HEK293T (cell line): Measurements from ENCODE around the gene MYLK.

Source experiments
- CTCF ChIA-PET: fragments of 350-600 bp; formaldehyde crosslinking; extraction: SDS; loops from one replicate; lab custom pipeline; 2021; ENCODE audit warnings: antibody characterized with exemption, inconsistent platforms; lab: Yijun Ruan, JAX
- POLR2A ChIA-PET: fragments of 350-600 bp; formaldehyde crosslinking; extraction: SDS; loops from one replicate; lab custom pipeline; 2020; ENCODE audit warnings: antibody characterized with exemption, inconsistent platforms; lab: Yijun Ruan, JAX
- DNase-seq: peaks from one replicate; pipeline ENCODE4 v3.0.0; 2012; ENCODE audit warnings: mixed read lengths; ENCODE audit errors: extremely low spot score
- ARNT ChIP-seq: fragments of 450-650 bp; IDR thresholded peaks from 2 replicates; pipeline ENCODE4 v1.6.1; 2017; ENCODE audit warnings: mild to moderate bottlenecking
- BHLHE40 ChIP-seq: fragments of 450-650 bp; IDR thresholded peaks from 2 replicates; pipeline ENCODE4 v1.6.1; 2016; ENCODE audit warnings: mild to moderate bottlenecking, moderate library complexity, borderline replicate concordance
- CTBP1 ChIP-seq: fragments of 450-650 bp; IDR thresholded peaks from 2 replicates; pipeline ENCODE4 v1.6.1; 2016; ENCODE audit warnings: borderline replicate concordance
- ELF4 ChIP-seq: fragments of 450-650 bp; IDR thresholded peaks from 2 replicates; pipeline ENCODE4 v1.6.1; 2017; ENCODE audit warnings: antibody characterized with exemption
- FOXA1 ChIP-seq: fragments of 450-650 bp; IDR thresholded peaks from 2 replicates; pipeline ENCODE4 v1.6.1; 2016; ENCODE audit warnings: mild to moderate bottlenecking
- FOXK2 ChIP-seq: fragments of 450-650 bp; IDR thresholded peaks from 2 replicates; pipeline ENCODE4 v1.6.1; 2016; ENCODE audit warnings: mild to moderate bottlenecking
- FOXM1 ChIP-seq: fragments of 450-650 bp; IDR thresholded peaks from 2 replicates; pipeline ENCODE4 v1.6.1; 2017; ENCODE audit warnings: mild to moderate bottlenecking, borderline replicate concordance
- HDGF ChIP-seq: fragments of 450-650 bp; IDR thresholded peaks from 2 replicates; pipeline ENCODE4 v1.6.1; 2017; ENCODE audit warnings: antibody characterized with exemption, borderline replicate concordance
- L3MBTL2 ChIP-seq: fragments of 450-650 bp; conservative IDR thresholded peaks from 2 replicates; pipeline ENCODE4 v1.6.1; 2016; ENCODE audit warnings: mild to moderate bottlenecking
- LEF1 ChIP-seq: fragments of 450-650 bp; IDR thresholded peaks from 2 replicates; pipeline ENCODE4 v1.6.1; 2017; ENCODE audit warnings: mild to moderate bottlenecking, borderline replicate concordance
- NFRKB ChIP-seq: fragments of 450-650 bp; IDR thresholded peaks from 2 replicates; pipeline ENCODE4 v1.6.1; 2016; ENCODE audit warnings: mild to moderate bottlenecking, moderate library complexity
- SP1 ChIP-seq: fragments of 450-650 bp; IDR thresholded peaks from 2 replicates; pipeline ENCODE4 v1.6.1; 2017
- SUZ12 ChIP-seq: fragments of 450-650 bp; IDR thresholded peaks from 2 replicates; pipeline ENCODE4 v1.6.1; 2016; ENCODE audit warnings: mild to moderate bottlenecking
- TARDBP ChIP-seq: fragments of 450-650 bp; IDR thresholded peaks from 2 replicates; pipeline ENCODE4 v1.6.1; 2016
- ZNF384 ChIP-seq: fragments of 450-650 bp; IDR thresholded peaks from 2 replicates; pipeline ENCODE4 v1.6.1; 2016
- TF ChIP-seq, protein P1 (sequence below): fragments of 450-650 bp; IDR thresholded peaks from 2 replicates; pipeline ENCODE4 v1.6.1; 2016

MYLK gene

DNA sequence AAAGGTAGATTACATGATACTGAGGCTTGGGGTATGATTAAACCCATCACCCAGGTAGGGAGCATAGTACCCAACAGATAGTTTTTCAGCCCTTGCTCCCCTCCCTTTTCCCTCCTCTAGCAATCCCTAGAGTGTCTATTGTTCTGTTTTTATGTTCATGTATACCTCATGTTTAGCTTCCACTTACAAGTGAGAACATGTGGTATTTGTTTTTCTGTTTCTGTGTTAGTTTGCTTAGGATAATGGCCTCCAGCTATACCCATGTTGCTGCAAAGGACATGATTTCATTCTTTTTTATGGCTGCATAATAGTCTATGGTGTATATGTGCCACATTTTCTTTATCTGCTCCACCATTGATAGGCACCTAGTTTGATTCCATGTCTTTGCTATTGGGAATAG, 82.7 kb downstream of the MYLK start:
- CTCF ChIA-PET: no interaction called here
- POLR2A ChIA-PET: no interaction called here
- no peak for DNase-seq
- no peak for TF ChIP-seq SUZ12
- no peak for TF ChIP-seq ARNT
- TF ChIP-seq FOXM1: no peak

DNA sequence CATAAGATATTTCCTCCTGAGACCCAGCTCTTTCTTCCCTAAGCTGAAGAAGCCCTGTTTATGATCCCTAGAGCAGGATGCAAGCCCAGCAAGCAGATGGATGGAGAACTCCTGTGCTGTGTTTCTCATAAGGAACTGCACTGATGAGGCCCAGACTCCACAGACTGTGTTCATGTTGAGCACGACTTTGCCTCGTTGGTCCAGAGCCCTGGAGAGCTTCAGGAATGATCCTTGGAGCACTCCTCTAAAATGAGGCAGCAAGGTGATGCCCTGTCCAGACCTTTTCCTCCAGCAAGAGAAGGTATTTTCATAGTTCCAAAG, 83.8 kb downstream of the MYLK start:
- TF ChIP-seq ZNF384 (no peak), SUZ12 (no peak), NFRKB (no peak), FOXM1 (no peak), HDGF (no peak), CTBP1 (no peak), ARNT (no peak), FOXK2 (no peak), L3MBTL2 (no peak), LEF1 (no peak), TARDBP (no peak), SP1 (no peak)
- TF ChIP-seq, protein P1, sequence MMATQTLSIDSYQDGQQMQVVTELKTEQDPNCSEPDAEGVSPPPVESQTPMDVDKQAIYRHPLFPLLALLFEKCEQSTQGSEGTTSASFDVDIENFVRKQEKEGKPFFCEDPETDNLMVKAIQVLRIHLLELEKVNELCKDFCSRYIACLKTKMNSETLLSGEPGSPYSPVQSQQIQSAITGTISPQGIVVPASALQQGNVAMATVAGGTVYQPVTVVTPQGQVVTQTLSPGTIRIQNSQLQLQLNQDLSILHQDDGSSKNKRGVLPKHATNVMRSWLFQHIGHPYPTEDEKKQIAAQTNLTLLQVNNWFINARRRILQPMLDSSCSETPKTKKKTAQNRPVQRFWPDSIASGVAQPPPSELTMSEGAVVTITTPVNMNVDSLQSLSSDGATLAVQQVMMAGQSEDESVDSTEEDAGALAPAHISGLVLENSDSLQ: no peak
- CTCF ChIA-PET: no interaction called here
- no peak for DNase-seq
- POLR2A ChIA-PET: interaction anchor here (0.9 kb wide), 1 partner anchor 160 kb away, joined by 4 read pairs; the partner anchor contains the start of gene CCDC14

DNA sequence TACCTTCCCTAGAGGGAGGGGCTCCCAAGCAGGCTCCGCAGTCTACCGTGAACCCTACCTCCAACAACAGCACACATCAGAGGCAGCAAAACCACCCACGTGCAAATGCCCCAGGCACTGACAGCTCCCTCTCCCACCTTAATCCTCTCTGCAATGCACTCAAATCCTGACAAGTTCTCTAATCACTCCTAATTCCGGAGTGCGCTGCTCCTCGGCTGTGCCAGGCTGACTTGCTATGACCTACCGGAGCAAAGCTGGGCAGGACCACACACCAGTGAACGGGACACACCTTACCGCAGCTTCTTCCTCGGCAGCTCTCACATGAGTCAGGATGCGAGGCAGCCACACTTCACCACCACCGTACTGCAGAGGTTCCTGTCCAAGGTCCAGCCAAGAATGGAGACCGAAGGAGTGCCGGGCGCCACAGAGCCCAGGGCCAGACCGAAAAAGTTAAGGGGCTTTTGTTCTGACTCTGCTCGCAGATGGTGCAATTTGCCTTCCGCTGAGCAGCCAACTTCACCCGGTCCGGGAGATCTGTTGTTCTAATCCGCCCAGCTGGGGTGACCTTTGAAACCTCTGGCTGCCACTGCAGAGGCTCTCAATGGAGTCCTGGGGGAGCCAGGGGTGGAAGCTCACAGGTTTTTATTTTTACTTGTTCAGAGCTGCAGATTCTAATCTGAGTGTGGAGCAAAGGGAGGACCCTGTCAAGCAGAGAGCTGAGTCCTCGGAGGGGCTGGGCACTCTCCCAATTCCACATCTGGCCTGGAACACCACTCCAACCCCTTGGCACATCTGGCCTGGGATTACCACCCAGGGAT, 84.4 kb downstream of the MYLK start:
- ChIA-PET POLR2A (no interaction called here), CTCF (no interaction called here)
- DNase-seq: no peak
- no peak for TF ChIP-seq ELF4
- TF ChIP-seq, protein P1: no peak
- no peak for TF ChIP-seq NFRKB
- no peak for TF ChIP-seq FOXK2
- no peak for TF ChIP-seq SP1
- no peak for TF ChIP-seq LEF1
- no peak for TF ChIP-seq ZNF384
- no peak for TF ChIP-seq CTBP1
- TF ChIP-seq TARDBP: no peak
- TF ChIP-seq FOXM1: no peak
- no peak for TF ChIP-seq ARNT
- no peak for TF ChIP-seq SUZ12
- no peak for TF ChIP-seq FOXA1
- no peak for TF ChIP-seq HDGF
- TF ChIP-seq L3MBTL2: no peak
- TF ChIP-seq BHLHE40: no peak

DNA sequence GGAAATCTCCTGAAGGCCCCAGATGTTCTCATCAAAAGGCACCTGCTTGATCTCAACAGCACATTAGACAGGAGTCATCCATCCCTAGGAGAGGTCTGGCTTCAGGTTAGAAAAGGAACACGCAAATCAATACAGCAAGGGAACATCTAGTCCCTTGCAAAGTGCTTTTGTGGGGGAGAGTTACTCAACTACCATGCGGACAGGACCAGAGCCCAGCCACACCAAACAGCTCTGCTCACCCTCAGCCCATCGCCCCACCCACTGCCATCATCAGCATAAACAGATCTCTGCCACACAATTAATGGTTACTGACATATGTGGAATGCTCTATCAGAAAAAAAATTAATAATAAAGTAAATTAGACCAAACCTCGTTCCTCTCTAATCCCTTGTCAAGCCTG, 85.6 kb downstream of the MYLK start:
- ChIA-PET POLR2A (no interaction called here), CTCF (no interaction called here)
- TF ChIP-seq BHLHE40: no peak
- TF ChIP-seq ELF4: no peak
- TF ChIP-seq CTBP1: no peak
- TF ChIP-seq LEF1: no peak
- TF ChIP-seq FOXK2: no peak
- no peak for TF ChIP-seq ZNF384
- DNase-seq: no peak

DNA sequence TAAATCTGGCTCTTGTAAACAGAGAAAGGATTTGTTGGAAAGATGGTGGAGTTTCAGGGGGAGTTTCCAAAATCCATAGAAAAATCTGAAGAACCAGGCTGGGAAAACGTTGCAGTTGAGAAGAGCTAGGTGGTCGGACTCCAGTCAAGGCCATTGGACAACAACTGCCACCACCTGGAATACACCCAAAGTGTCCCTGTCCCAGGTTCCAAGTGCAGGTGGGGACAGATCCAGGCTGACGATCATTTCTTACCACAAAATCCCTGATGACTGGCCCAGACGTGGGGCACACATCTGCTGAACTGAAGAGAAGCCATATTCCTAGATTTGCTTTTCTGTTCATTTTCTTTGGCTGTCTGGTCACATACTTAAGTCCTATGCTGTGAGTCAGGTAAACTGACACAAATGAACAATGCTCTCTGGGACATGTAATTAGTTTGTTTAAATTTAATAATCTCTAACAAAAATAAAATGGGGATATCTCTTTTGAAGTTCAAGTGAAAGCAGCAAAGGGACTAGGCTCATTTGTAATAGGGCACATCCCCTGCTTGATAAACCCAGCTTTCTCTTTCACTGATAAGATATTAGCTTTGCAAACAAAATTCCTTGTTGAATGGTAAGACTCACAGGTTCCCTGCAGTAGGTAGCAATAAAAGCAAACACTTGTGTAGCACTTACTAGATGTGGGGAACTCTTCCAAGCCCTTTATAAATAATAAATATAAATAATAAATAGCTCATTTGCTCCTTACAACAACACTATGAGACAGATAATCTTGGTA, 88.5 kb downstream of the MYLK start:
- POLR2A ChIA-PET: no interaction called here
- no peak for TF ChIP-seq NFRKB
- no peak for TF ChIP-seq CTBP1
- TF ChIP-seq FOXA1: no peak
- no peak for TF ChIP-seq FOXK2
- no peak for TF ChIP-seq FOXM1
- TF ChIP-seq ELF4: no peak
- TF ChIP-seq SP1: no peak
- no peak for TF ChIP-seq LEF1
- no peak for TF ChIP-seq TARDBP
- no peak for TF ChIP-seq L3MBTL2
- TF ChIP-seq ZNF384: no peak
- DNase-seq: no peak
- CTCF ChIA-PET: no interaction called here

DNA sequence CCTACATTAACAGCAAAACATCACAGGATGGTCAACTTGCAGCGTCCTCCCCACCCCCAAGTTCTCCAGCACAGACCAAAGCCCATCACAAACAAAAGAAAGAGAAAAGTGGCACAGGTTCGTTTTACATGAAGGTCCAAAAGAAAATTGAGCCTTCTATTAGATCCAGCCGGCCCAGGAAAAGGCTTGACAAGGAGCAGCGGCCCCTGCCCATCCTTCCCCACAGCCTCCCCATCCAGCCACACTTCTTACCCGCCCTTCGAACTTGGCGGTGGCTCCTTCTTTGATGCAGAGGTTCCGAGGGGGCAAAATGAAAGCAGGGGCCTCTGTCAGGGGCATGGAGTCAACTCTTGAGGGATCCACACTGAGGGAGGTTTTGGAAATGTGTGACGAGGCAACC, 90.7 kb downstream of the MYLK start:
- TF ChIP-seq CTBP1: no peak
- TF ChIP-seq ZNF384: no peak
- no peak for TF ChIP-seq NFRKB
- TF ChIP-seq LEF1: no peak
- TF ChIP-seq ELF4: no peak
- TF ChIP-seq BHLHE40: no peak
- TF ChIP-seq HDGF: no peak
- no peak for TF ChIP-seq FOXK2
- no peak for TF ChIP-seq SUZ12
- no peak for TF ChIP-seq TARDBP
- TF ChIP-seq SP1: no peak
- TF ChIP-seq L3MBTL2: no peak
- TF ChIP-seq, protein P1: no peak
- TF ChIP-seq ARNT: no peak
- no peak for TF ChIP-seq FOXM1
- no peak for TF ChIP-seq FOXA1
- POLR2A ChIA-PET: no interaction called here
- DNase-seq: no peak
- CTCF ChIA-PET: no interaction called here
